HepG2 (cell line): ENCODE data around the gene TRIM36. TPM values are rescaled to one million over a fixed set of nuclear protein-coding genes. Genes with fewer than 3 reads are reported as not detected.

Source experiments
- ATAC-seq: fragments of 200-7000 bp; cut with Tn5 transposase; 3 replicates; pipeline ENCODE4 v1.9.1; 2020; ENCODE audit warnings: mild to moderate bottlenecking, moderate library complexity
- BruUV-seq: library from RNA; stranded (reverse); fragments of 400-500 nt; replicated peaks from 2 replicates; lab custom pipeline; 2021; lab: Mats Ljungman, UMichigan
- CTCF ChIA-PET: fragments of 300-600 bp; formaldehyde crosslinking; extraction: SDS; loops from one replicate; lab custom pipeline; 2021; ENCODE audit warnings: low total read pairs, inconsistent platforms, low intra/inter-chr PET ratio; lab: Yijun Ruan, JAX
- POLR2A ChIA-PET: fragments of 350-600 bp; sonication (Branson Sonifier 250); formaldehyde crosslinking; loops from one replicate; lab custom pipeline; 2020; ENCODE audit warnings: antibody characterized with exemption, inconsistent platforms; lab: Yijun Ruan, JAX
- DNase-seq: peaks from one replicate; pipeline ENCODE4 v3.0.0-alpha.2; 2015; ENCODE audit warnings: low spot score
- FAIRE-seq: peaks from 3 replicates; lab custom pipeline; 2011; peaks lifted over from hg19 to GRCh38; lab: Jason Lieb, UNC
- H2AFZ ChIP-seq: one replicate; pipeline ENCODE4 v1.6.1; 2011; ENCODE audit warnings: low read length, inconsistent platforms
- H3K27ac ChIP-seq: fragments of 300-600 bp; 3 replicates; pipeline ENCODE4 v1.8.0; 2011; ENCODE audit warnings: mixed run types, mild to moderate bottlenecking, mixed read lengths, low read length, inconsistent platforms; ENCODE audit not compliant: insufficient read depth; ENCODE audit errors: extremely low read length
- H3K27me3 ChIP-seq, 2 experiments: fragments of 200-600 bp in 1 of 2; 2 replicates in 1 of 2; 3 replicates in 1 of 2; pipeline versions ENCODE4 v1.6.0 to v1.8.0; 2011; ENCODE audit warnings: low read length in 2 of 2, mild to moderate bottlenecking in 2 of 2, moderate library complexity in 2 of 2, inconsistent platforms in 1 of 2; ENCODE audit not compliant: insufficient read depth in 2 of 2, control insufficient read depth in 1 of 2
- H3K36me3 ChIP-seq, 2 experiments: fragments of 200-600 bp in 1 of 2; replicated peaks in 1 of 2; 2 replicates in 1 of 2; 3 replicates in 1 of 2; pipeline versions ENCODE4 v1.5.1 to v1.8.0; 2011; ENCODE audit warnings: low read length in 2 of 2, inconsistent platforms in 1 of 2; ENCODE audit not compliant: insufficient read depth in 2 of 2, control insufficient read depth in 1 of 2
- H3K4me1 ChIP-seq: 2 replicates; pipeline ENCODE4 v1.5.1; 2012; ENCODE audit warnings: low read length, inconsistent platforms; ENCODE audit not compliant: insufficient read depth
- H3K4me2 ChIP-seq: 2 replicates; pipeline ENCODE4 v1.6.0; 2011; ENCODE audit warnings: low read depth, low read length, inconsistent platforms
- H3K4me3 ChIP-seq, 3 experiments: fragments of 200-600 bp in 1 of 3; sonication (generic), shearing (Covaris generic) in 1 of 3; replicated peaks in 1 of 3; 2 replicates each; pipeline ENCODE4 v1.5.1; 2011 to 2016; ENCODE audit warnings: low read length in 3 of 3, inconsistent platforms in 2 of 3, low read depth in 2 of 3, mild to moderate bottlenecking in 2 of 3, control low read depth in 1 of 3, mixed read lengths in 1 of 3; ENCODE audit not compliant: insufficient read depth in 1 of 3
- H3K79me2 ChIP-seq: one replicate; pipeline ENCODE4 v1.6.1; 2011; ENCODE audit warnings: low read length, inconsistent platforms; ENCODE audit not compliant: insufficient read depth
- H3K9ac ChIP-seq: 2 replicates; pipeline ENCODE4 v1.6.0; 2011; ENCODE audit warnings: mild to moderate bottlenecking, low read depth, low read length, inconsistent platforms; ENCODE audit not compliant: insufficient read depth
- H3K9me3 ChIP-seq: 2 replicates; pipeline ENCODE4 v1.5.1; 2012; ENCODE audit warnings: mild to moderate bottlenecking, low read length
- H4K20me1 ChIP-seq: 2 replicates; pipeline ENCODE4 v1.6.0; 2011; ENCODE audit warnings: inconsistent platforms, mild to moderate bottlenecking, low read length, moderate library complexity; ENCODE audit not compliant: insufficient read depth
- EZH2 ChIP-seq: conservative IDR thresholded peaks from 2 replicates; pipeline ENCODE4 v1.6.1; 2012; ENCODE audit warnings: mild to moderate bottlenecking, low read depth, low read length, moderate library complexity
- WGBS: methylation state at CpG from one replicate; pipeline ENCODE4 v1.1.6; 2017; ENCODE audit warnings: low lambda C conversion rate; 5-methylcytosine and 5-hydroxymethylcytosine counted together
- in situ Hi-C: cut with HindIII; loops from 2 replicates; pipeline ENCODE4 v1.10.0; 2017; ENCODE audit warnings: low pct_unique_long_range_greater_than_20kb; ENCODE audit not compliant: extremely low pct_ligation_motif_present
- intact Hi-C: fragments of 100-400 bp; cut with micrococcal nuclease; formaldehyde crosslinking; loops from one replicate; pipeline ENCODE4 v1.10.0; 2022; ENCODE audit not compliant: unreplicated experiment
- polyA plus RNA-seq, 8 experiments: library from polyadenylated mRNA; depleted of rRNA in 3 of 8; stranded (reverse) in 7 of 8; unstranded in 1 of 8; fragments of >200 nt; fragmentation: Illumina TruSeq in 4 of 8; extraction: Trizol in 4 of 8; gene quantifications; 2 replicates each; pipeline versions ENCODE4 v1.2.1 to v1.2.3, GENCODE V29; 2011 to 2016; ENCODE audit warnings: low read depth in 4 of 8, missing spikeins in 1 of 8, mixed read lengths in 1 of 8; ENCODE audit not compliant: insufficient read depth in 1 of 8
- total RNA-seq, 5 experiments: library from RNA; depleted of rRNA; stranded (reverse); fragments of >200 nt; fragmentation: Illumina TruSeq; extraction: Trizol; gene quantifications; 2 replicates each; pipeline ENCODE4 v1.2.3, GENCODE V29; 2016; ENCODE audit warnings: low read depth in 1 of 5
- TF ChIP-seq, protein P1 (sequence below): sonication (generic); formaldehyde crosslinking; IDR thresholded peaks from 2 replicates; pipeline ENCODE4 v1.4.0; 2020; ENCODE audit warnings: mild to moderate bottlenecking, missing genetic modification reagents

The TRIM36 gene
- total and polyA plus RNA-seq, 2 of the 13 experiments (the other 11 are each of a cell fraction or from before 2014, with no cell fraction given), result 1.7 to 2.4 TPM

GRCh38 chr5:115179394-115180164 is 9.9 kb upstream of the TRIM36 start:
- Histone ChIP-seq H2AFZ (no peak overlapping the region), H3K9me3 (no peaks in the 10 kb centered on the region), H3K36me3 (no peaks in the 10 kb centered on the region), H3K79me2 (no peaks in the 10 kb centered on the region), H3K27ac (no peak overlapping the region), H4K20me1 (no peaks in the 10 kb centered on the region), H3K27me3 (peaks cover 3 to 54% of the 10 kb centered on the region in 2 experiments), H3K4me3 (peak overlapping the region; percentile 46 to 69 (median 50)), H3K4me1 (peaks cover 5% of the 10 kb centered on the region; the same call in 1 of the 2 replicates), H3K9ac (no peak overlapping the region), H3K4me2 (peak overlapping the region; percentile 83)
- TF ChIP-seq, protein P1, sequence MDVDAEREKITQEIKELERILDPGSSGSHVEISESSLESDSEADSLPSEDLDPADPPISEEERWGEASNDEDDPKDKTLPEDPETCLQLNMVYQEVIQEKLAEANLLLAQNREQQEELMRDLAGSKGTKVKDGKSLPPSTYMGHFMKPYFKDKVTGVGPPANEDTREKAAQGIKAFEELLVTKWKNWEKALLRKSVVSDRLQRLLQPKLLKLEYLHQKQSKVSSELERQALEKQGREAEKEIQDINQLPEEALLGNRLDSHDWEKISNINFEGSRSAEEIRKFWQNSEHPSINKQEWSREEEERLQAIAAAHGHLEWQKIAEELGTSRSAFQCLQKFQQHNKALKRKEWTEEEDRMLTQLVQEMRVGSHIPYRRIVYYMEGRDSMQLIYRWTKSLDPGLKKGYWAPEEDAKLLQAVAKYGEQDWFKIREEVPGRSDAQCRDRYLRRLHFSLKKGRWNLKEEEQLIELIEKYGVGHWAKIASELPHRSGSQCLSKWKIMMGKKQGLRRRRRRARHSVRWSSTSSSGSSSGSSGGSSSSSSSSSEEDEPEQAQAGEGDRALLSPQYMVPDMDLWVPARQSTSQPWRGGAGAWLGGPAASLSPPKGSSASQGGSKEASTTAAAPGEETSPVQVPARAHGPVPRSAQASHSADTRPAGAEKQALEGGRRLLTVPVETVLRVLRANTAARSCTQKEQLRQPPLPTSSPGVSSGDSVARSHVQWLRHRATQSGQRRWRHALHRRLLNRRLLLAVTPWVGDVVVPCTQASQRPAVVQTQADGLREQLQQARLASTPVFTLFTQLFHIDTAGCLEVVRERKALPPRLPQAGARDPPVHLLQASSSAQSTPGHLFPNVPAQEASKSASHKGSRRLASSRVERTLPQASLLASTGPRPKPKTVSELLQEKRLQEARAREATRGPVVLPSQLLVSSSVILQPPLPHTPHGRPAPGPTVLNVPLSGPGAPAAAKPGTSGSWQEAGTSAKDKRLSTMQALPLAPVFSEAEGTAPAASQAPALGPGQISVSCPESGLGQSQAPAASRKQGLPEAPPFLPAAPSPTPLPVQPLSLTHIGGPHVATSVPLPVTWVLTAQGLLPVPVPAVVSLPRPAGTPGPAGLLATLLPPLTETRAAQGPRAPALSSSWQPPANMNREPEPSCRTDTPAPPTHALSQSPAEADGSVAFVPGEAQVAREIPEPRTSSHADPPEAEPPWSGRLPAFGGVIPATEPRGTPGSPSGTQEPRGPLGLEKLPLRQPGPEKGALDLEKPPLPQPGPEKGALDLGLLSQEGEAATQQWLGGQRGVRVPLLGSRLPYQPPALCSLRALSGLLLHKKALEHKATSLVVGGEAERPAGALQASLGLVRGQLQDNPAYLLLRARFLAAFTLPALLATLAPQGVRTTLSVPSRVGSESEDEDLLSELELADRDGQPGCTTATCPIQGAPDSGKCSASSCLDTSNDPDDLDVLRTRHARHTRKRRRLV (CRISPR knock-in tag), result no peak
- TF ChIP-seq EZH2, result peak; percentile 82; the same call in 1 of the 2 replicates
- DNase-seq, result no peak
- 72% methylated on average over 40 of the region's 56 CpGs for WGBS
- in situ Hi-C loops (no loop called here), intact Hi-C loops (loop anchor here (5.0 kb wide), 1 partner anchor 63 kb away; no protein-coding TSS in a partner anchor)
- peak; percentile 68 for ATAC-seq
- no peak for FAIRE-seq
- BruUV-seq, result no TSS peak
- ChIA-PET POLR2A (no interaction called here), CTCF (no interaction called here)
